KMS-11 (cell line): Measurements from ENCODE around the gene CBX8.

ENCODE experiments used
- H2AFZ ChIP-seq: fragments of 200-600 bp; sonication (generic); 2 replicates; pipeline ENCODE4 v1.6.1; 2016; ENCODE audit warnings: antibody characterized with exemption, mixed run types, low read depth
- H3K27ac ChIP-seq: fragments of 200-600 bp; sonication (generic); 2 replicates; pipeline ENCODE4 v1.6.1; 2016; ENCODE audit warnings: mild to moderate bottlenecking, mixed run types
- H3K27me3 ChIP-seq: fragments of 200-600 bp; sonication (generic); 2 replicates; pipeline ENCODE4 v1.6.1; 2017; ENCODE audit warnings: mild to moderate bottlenecking, low read depth, mixed run types, moderate library complexity; ENCODE audit not compliant: insufficient read depth
- H3K36me3 ChIP-seq: fragments of 200-600 bp; sonication (generic); 2 replicates; pipeline ENCODE4 v1.6.1; 2017; ENCODE audit warnings: mild to moderate bottlenecking, mixed run types; ENCODE audit not compliant: insufficient read depth
- H3K4me1 ChIP-seq: fragments of 200-600 bp; sonication (generic); 2 replicates; pipeline ENCODE4 v1.6.1; 2016; ENCODE audit warnings: mild to moderate bottlenecking, low read depth, mixed run types; ENCODE audit not compliant: poor library complexity, severe bottlenecking
- H3K4me2 ChIP-seq: fragments of 200-600 bp; sonication (generic); 2 replicates; pipeline ENCODE4 v1.7.0; 2016; ENCODE audit warnings: mild to moderate bottlenecking, mixed run types
- H3K4me3 ChIP-seq: fragments of 200-600 bp; sonication (generic); IDR thresholded peaks from 2 replicates; pipeline ENCODE4 v1.6.1; 2017; ENCODE audit warnings: low read depth, low read length, mixed read lengths; ENCODE audit not compliant: insufficient read depth
- H3K79me2 ChIP-seq: fragments of 200-600 bp; sonication (generic); 2 replicates; pipeline ENCODE4 v1.6.1; 2016; ENCODE audit warnings: low read depth, mixed run types; ENCODE audit not compliant: insufficient read depth
- H3K9ac ChIP-seq: fragments of 200-600 bp; sonication (generic); 2 replicates; pipeline ENCODE4 v1.6.1; 2016; ENCODE audit warnings: mild to moderate bottlenecking, mixed run types
- H4K20me1 ChIP-seq: fragments of 200-600 bp; sonication (generic); 2 replicates; pipeline ENCODE4 v1.6.1; 2016; ENCODE audit warnings: mild to moderate bottlenecking, mixed run types; ENCODE audit not compliant: insufficient read depth
- TF ChIP-seq, protein P1 (sequence below): fragments of 200-600 bp; sonication (generic); conservative IDR thresholded peaks from 2 replicates; pipeline ENCODE4 v1.6.1; 2017; ENCODE audit warnings: low read depth, mild to moderate bottlenecking, antibody characterized with exemption, low read length, moderate library complexity, mixed read lengths

CBX8 gene

GRCh38 chr17:79796763-79797491, at the start of gene CBX8:
Gene CBX8, minus strand, starts transcription at chr17:79797077. Its CDS starts 79 bp downstream, at chr17:79796998.
- peak within 1 kb of the TSS; percentile 89 for H3K9ac ChIP-seq
- H3K4me3 ChIP-seq, result no peak within 1 kb of the TSS
- no peaks in the 10 kb centered on the region for H4K20me1 ChIP-seq
- peaks cover 42% of the 10 kb centered on the region for H3K27me3 ChIP-seq
- H3K4me1 ChIP-seq, result peaks cover 32% of the 10 kb centered on the region
- H2AFZ ChIP-seq, result peak within 1 kb of the TSS; percentile 74
- H3K4me2 ChIP-seq, result peak within 1 kb of the TSS; percentile 70
- TF ChIP-seq, protein P1, sequence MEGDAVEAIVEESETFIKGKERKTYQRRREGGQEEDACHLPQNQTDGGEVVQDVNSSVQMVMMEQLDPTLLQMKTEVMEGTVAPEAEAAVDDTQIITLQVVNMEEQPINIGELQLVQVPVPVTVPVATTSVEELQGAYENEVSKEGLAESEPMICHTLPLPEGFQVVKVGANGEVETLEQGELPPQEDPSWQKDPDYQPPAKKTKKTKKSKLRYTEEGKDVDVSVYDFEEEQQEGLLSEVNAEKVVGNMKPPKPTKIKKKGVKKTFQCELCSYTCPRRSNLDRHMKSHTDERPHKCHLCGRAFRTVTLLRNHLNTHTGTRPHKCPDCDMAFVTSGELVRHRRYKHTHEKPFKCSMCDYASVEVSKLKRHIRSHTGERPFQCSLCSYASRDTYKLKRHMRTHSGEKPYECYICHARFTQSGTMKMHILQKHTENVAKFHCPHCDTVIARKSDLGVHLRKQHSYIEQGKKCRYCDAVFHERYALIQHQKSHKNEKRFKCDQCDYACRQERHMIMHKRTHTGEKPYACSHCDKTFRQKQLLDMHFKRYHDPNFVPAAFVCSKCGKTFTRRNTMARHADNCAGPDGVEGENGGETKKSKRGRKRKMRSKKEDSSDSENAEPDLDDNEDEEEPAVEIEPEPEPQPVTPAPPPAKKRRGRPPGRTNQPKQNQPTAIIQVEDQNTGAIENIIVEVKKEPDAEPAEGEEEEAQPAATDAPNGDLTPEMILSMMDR, result no peak
- H3K27ac ChIP-seq, result peak within 1 kb of the TSS; percentile 54
- no peaks in the 10 kb centered on the region for H3K36me3 ChIP-seq
- no peaks in the 10 kb centered on the region for H3K79me2 ChIP-seq

DNA sequence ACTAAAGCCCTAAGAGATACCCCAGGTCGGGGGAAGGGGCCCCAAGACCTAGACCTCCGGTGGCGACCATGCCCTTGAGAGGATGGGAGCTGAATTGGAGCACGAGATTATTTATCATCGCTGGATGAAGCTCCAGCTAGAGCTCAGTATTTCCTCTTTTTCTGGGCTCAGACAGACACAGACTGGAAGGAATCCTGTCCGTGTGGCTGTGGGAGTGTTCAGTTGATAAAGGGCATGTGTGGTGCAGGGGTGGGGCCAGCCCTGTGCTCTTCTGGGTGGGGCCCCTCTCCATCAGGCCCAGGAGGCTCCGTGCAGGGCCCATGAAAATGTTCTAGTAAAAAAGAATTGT, 48.7 kb upstream of the CBX8 start:
- H3K27ac ChIP-seq, result no peak overlapping the region
- H3K4me2 ChIP-seq, result no peak overlapping the region
- no peaks in the 10 kb centered on the region for H4K20me1 ChIP-seq
- H3K79me2 ChIP-seq, result no peaks in the 10 kb centered on the region
- no peak overlapping the region for H3K9ac ChIP-seq
- no peak overlapping the region for H2AFZ ChIP-seq
- H3K4me3 ChIP-seq, result no peak overlapping the region
- peaks cover 25% of the 10 kb centered on the region for H3K4me1 ChIP-seq
- H3K27me3 ChIP-seq, result peaks cover 84% of the 10 kb centered on the region
- H3K36me3 ChIP-seq, result no peaks in the 10 kb centered on the region
- TF ChIP-seq, protein P1, result no peak

DNA sequence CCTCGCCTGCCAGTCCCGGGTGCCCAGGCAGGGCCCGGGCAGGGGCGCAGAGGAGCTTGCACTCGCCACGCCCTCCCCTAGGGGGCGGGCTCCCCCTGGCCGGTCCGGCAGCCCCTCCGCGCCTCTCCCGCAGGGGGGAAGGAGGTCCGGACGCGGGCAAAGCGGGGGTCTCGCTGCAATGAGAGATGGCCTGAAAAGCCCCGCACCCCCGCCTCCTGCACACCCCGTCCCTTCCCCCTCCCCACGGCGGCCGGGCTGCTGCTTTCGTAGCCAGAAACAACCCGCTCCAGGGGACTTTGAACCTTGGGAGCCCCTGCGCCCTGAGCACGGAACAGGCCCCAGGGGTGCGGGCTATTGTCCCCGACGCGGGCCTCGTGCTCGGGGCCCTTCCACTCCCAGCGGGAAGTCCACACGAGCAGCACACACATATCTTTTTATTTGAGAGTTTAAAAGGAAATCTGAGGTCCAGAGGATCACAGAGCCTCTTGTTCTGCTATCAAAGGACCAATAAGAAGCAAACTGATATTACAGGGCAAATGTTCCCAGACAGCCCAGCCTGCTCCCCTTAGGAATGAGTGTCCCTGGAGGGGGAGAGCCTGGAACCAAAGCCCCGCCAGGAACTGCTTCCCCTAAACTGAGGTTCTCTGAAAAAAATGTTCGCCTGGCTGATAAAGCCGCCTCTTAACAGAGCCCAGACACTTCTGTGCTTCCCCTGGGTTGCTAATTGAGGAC, 48.2 kb upstream of the CBX8 start:
- H3K4me2 ChIP-seq, result peak overlapping the region; percentile 45
- no peaks in the 10 kb centered on the region for H4K20me1 ChIP-seq
- H3K9ac ChIP-seq, result no peak overlapping the region
- TF ChIP-seq, protein P1, result peak; percentile 74
- peak overlapping the region; percentile 47; the same call in 1 of the 2 replicates for H2AFZ ChIP-seq
- H3K4me1 ChIP-seq, result peaks cover 31% of the 10 kb centered on the region
- no peaks in the 10 kb centered on the region for H3K79me2 ChIP-seq
- no peak overlapping the region for H3K4me3 ChIP-seq
- H3K27ac ChIP-seq, result no peak overlapping the region
- H3K27me3 ChIP-seq, result peaks cover 86% of the 10 kb centered on the region
- no peaks in the 10 kb centered on the region for H3K36me3 ChIP-seq

DNA sequence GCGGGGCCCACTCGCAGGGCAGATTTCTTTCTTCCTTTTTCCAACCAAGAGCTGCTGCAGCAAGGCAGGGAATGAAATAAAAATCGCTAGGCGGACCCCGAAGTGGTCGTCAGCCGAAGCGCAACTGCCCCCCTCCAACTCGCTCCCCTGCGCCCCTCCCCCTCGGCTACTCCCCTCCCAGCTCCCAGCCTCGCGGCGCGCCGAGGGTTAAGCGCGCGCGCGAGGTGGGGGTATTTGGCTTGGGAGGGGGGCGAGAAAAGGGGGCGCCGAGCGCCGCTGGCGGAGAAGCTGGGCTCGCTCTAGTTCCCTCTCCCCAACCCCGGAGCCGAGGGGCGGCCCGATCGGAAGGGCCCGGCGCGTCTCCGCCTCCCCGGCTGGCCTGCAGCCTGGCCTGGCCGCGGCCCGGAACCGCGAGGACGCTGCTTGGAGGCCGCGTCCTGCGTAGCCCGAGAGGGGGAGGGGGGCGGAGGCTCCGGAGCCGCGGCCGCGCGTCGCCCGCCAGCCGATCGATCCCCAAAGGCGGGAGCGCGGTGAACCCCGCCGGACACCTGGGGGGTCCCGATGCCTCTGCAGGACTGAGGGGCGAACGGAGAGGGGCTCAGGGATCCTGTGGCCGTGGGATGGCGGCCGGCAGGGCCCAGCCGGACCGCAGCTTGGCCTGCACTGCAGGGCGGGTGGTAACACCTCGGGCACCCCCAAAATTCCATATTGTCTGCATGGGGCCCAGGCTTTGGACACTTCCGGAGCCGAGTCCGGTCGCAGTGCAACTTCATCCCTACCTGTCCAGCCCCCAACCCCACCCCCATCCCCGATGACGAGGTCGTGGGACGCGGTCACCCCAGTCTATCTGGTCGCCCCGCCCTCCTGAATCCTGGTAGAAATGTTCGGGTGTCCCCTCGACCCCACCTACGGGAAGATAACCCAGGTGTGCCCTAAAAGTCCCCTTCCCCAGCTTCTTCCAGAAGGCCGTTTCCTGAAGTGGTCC, 47.2 kb upstream of the CBX8 start:
- Histone ChIP-seq H2AFZ (peak overlapping the region; percentile 62), H3K36me3 (no peaks in the 10 kb centered on the region), H3K4me1 (peaks cover 32% of the 10 kb centered on the region), H4K20me1 (no peaks in the 10 kb centered on the region), H3K79me2 (no peaks in the 10 kb centered on the region), H3K27me3 (peaks cover 87% of the 10 kb centered on the region), H3K9ac (peak overlapping the region; percentile 15; the same call in 1 of the 2 replicates), H3K4me3 (no peak overlapping the region), H3K4me2 (peak overlapping the region; percentile 99), H3K27ac (no peak overlapping the region)
- TF ChIP-seq, protein P1, result no peak
